Measurements from ENCODE around the gene SPDYE8.
"Not testable (repeated sequence)": the region's sequence is repeated elsewhere in the genome, so short reads cannot be mapped to it uniquely, and the experiment has no call there.

The SPDYE8 gene

GRCh38 chr7:73029666-73030065 is at the start of gene SPDYE8:
SPDYE8 (minus strand) TSS chr7:73029766; CDS start chr7:73027966, 1,800 bp downstream.
- DNase-seq (ENCODE audit: low read depth, low spot score) = not testable (repeated sequence)

- DNase-seq (ENCODE audit: low read depth, low spot score) = not testable (repeated sequence)
Measured at GRCh38 chr7:73057811-73058210, 28.2 kb upstream of the SPDYE8 start, which contains the start of gene SPDYE11. SPDYE11 (minus strand) TSS chr7:73057911; CDS start chr7:73056111, 1,800 bp downstream.

- not testable (repeated sequence) for DNase-seq (ENCODE audit: low read depth, low spot score)
Measured at GRCh38 chr7:73006491-73006890, 23.1 kb downstream of the SPDYE8 start.

GRCh38 chr7:73005693-73006447 is 23.7 kb downstream of the SPDYE8 start:
- DNase-seq (ENCODE audit: low read depth, low spot score) = peak; percentile 73

DNA sequence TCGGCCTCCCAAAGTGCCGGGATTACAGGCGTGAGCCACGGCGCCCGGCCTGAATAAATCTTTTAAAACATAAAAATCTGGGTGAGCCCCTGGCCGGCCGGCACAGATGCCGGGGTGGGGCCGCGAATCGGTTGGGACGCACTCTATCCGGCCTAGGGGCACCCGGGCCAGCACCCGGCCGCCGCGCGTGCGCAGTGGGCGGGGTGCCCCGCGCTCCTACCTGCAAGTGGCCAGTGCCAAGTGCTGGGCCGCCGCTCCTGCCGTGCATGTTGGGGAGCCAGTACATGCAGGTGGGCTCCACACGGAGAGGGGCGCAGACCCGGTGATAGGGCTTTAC is 24.2 kb downstream of the SPDYE8 start:
- DNase-seq (ENCODE audit: low read depth, low spot score) = peak; percentile 29

DNA sequence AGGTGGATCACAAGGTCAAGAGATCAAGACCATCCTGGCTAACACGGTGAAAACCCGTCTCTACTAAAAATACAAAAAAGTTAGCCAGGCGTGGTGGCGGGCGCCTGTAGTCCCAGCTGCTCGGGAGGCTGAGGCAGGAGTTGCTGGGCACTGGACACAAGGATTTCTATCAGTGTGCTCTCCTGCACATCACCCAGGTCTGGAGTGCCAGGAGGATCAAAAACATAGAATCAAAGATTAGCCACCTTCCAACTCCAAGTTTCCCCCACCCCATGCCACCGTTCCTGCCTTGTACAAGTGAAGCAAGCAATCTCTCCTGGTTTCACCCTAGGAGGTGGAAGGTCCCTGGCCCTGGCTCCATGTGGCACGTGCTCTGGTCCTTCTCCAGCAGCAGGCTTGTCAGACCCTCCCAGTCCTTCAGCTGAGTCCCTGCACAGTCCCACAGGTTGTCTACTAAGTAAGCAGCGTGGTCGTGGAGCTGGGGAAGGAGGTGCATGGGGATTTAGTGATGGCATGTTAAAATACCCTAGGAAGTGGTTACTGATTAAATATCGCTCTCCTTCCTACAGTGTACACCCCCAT is 31.6 kb downstream of the SPDYE8 start:
- not testable (repeated sequence) for DNase-seq (ENCODE audit: low read depth, low spot score)

DNA sequence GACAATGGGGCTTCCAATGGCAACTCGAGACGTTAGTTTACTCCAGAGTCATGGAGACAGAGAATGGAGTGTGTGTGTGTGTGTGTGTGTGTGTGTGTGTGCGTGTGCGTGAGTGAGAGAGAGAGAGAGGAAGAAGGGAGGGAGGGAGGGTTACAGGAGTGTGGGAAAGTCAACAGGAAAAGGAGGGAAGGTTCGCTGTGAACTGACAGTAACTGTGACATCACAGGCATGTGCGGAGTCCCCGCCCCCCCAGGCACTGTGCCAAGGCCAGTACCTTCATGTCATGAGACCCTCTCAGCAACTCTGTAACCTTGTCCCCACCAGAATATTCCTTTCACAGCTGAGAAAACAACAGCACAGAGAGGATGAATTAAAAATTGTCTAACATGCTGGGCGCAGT is 32.1 kb downstream of the SPDYE8 start:
- DNase-seq (ENCODE audit: low read depth, low spot score) = not testable (repeated sequence)

DNA sequence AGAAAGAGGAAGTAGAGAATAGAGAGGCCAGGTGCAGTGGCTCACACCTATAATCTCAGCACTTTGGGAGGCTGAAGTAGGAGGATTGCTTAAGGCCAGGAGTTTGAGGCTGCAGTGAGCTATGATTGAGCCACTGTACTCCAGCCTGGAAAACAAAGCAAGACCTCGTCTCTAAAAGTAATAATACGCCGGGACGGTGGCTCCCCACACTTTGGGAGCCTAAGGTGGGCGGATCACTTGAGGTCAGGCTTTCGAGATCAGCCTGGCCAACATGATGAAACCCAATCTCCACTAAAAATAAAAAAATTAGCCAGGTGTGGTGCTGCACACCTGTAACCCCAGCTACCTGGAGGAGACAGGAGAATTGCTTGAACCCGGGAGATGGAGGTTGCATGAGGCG is 34.1 kb downstream of the SPDYE8 start:
- DNase-seq (ENCODE audit: low read depth, low spot score) = not testable (repeated sequence)

DNA sequence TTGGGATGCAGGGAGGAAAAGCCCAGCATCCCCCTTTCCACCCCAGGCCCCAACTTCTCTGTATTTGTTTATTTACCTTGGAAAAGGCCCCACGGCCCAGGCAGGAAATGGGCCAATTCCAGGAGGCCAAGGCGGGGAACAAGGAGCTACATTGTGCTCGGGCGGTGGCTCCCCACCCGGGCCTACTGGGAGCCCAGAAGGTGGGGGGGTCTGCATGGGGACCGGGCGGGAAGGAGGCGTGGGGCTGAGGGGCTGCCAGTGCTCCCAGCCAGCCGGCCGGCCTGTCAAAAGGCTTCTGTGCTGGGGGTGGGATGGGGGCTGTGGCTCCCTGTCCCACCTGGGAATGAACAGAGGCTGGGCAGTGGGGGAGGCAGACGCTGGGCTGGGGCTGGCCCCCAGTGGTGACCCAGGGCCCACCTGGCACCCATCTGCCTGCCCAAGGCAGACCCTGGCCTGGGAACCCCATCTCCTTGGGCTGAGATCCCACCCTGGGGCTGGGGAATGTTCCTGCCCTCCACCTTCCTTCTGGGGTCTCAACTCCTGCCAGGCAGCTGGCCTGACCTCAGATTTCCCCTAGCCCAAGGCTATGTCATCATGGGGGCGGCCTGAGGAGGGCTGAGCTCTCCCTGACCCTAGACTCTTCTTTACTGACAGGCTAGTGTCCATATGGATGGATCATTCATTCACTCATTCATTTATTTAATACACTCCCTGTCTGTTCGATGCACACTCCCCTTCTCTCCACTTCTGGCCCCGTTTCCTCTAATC is 39.2 kb downstream of the SPDYE8 start:
- not testable (repeated sequence) for DNase-seq (ENCODE audit: low read depth, low spot score)

GRCh38 chr7:72982084-72982483 is 47.5 kb downstream of the SPDYE8 start:
- DNase-seq (ENCODE audit: low read depth, low spot score) = not testable (repeated sequence)

DNA sequence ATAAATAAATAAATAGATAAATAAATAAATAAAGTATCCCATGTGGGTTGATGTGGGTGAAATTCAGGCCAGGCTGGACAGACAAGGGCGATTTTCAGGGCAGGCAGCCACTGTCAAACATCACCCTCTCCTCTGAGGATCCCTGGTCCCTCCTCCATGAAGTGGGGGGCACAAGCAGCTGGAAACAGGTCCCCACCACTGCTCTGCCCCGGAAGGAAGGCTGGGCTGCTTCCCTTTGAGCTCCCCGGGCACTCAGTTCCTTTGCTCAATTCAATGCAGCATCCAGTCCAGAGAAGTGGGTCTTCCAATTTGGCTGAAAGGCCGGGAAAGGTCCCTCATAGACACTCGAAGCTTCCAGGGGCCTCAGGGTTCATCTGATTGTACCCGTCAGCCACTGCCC is 49.2 kb downstream of the SPDYE8 start:
- DNase-seq (ENCODE audit: low read depth, low spot score) = not testable (repeated sequence)

- DNase-seq (ENCODE audit: low read depth, low spot score) = not testable (repeated sequence)
Measured at GRCh38 chr7:72976434-72976833, 53.1 kb downstream of the SPDYE8 start.

DNA sequence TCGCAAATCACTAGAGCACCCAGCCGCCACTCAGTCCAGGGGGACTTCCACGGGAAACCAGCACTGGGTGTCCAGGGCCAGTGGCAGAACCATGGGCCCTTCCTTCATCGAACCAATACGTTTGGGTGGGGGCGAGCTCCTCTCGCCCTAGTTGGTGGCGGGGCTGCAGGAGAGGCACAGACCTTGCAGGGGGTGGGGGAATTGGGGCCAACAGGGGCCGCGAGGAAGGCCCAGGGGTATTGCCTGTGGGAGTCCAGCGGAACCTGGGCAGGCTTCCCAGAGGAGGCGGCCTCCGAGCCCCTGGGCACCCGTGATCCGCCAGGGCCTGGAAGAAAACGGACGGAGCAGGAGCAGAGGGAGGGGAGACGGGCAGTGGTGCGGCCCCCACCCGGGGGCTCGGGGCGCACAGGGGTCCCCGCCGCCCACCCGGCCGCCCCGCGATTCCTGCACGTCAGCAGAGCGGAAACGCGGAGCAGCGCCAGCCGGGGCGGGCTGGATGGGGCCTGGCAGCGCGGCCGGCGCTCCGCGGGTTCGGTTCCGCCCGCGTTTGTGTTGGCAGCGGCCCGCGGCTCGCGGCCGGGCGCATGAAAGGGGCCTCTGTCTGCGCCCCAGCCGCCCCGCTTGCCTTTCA is 53.8 kb downstream of the SPDYE8 start:
- not testable (repeated sequence) for DNase-seq (ENCODE audit: low read depth, low spot score)

GRCh38 chr7:72974781-72975180 is 54.8 kb downstream of the SPDYE8 start:
- not testable (repeated sequence) for DNase-seq (ENCODE audit: low read depth, low spot score)

DNA sequence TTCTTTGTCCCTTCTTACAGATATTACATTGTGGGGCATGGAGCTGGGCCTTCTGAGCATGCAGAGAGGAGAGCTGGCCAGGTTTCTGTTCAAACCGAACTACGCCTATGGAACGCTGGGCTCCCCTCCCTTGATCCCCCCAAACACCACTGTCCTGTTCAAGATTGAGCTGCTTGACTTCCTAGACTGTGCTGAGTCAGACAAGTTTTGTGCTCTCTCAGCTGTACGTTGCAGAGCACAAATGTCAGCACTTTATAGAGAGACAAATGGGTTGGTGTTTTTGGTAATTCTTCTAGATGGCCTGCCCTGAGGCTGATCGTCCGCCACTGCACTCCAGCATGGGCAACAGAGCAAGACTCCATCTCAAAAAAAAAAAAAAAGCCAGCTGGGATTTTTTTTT is 58.1 kb downstream of the SPDYE8 start:
- DNase-seq (ENCODE audit: low read depth, low spot score) = not testable (repeated sequence)

Measured in activated naive CD8-positive, alpha-beta T cell treated with anti-CD3 and anti-CD28 coated beads, Interleukin-2, amount 50 U/mL, for 16 hours (primary cell).